GM23338 (cell line): ENCODE results near the gene IL36A. TPM values are rescaled to one million over a fixed set of nuclear protein-coding genes. Genes with fewer than 3 reads are reported as not detected.

Source experiments
- ATAC-seq: fragments of 200-7000 bp; cut with Tn5 transposase; 3 replicates; pipeline ENCODE4 v1.9.1; 2020
- DNase-seq: peaks from one replicate; pipeline ENCODE4 v3.0.0-alpha.2; 2015; ENCODE audit warnings: low spot score
- H2AFZ ChIP-seq: fragments of 200-600 bp; sonication (generic); 2 replicates; pipeline ENCODE4 v1.8.0; 2016; ENCODE audit warnings: antibody characterized with exemption, mild to moderate bottlenecking, moderate library complexity
- H3F3A ChIP-seq: fragments of 200-600 bp; sonication (generic); replicated peaks from 2 replicates; pipeline ENCODE4 v1.8.0; 2017; ENCODE audit warnings: antibody characterized with exemption, mixed run types, low read depth
- H3K27ac ChIP-seq: fragments of 200-600 bp; sonication (generic); 2 replicates; pipeline ENCODE4 v1.6.1; 2016; ENCODE audit warnings: low read depth
- H3K27me3 ChIP-seq: fragments of 200-600 bp; sonication (generic); 2 replicates; pipeline ENCODE4 v1.8.0; 2016; ENCODE audit warnings: mild to moderate bottlenecking, mixed run types, moderate library complexity; ENCODE audit not compliant: insufficient read depth
- H3K36me3 ChIP-seq: fragments of 200-600 bp; sonication (generic); 2 replicates; pipeline ENCODE4 v1.8.0; 2016; ENCODE audit warnings: mild to moderate bottlenecking; ENCODE audit not compliant: insufficient read depth
- H3K4me1 ChIP-seq: fragments of 200-600 bp; sonication (generic); 2 replicates; pipeline ENCODE4 v1.8.0; 2016; ENCODE audit warnings: mild to moderate bottlenecking, moderate library complexity; ENCODE audit not compliant: insufficient read depth
- H3K4me2 ChIP-seq: fragments of 200-600 bp; sonication (generic); 2 replicates; pipeline ENCODE4 v1.7.1; 2017; ENCODE audit warnings: mixed run types
- H3K4me3 ChIP-seq: fragments of 200-600 bp; sonication (generic); 2 replicates; pipeline ENCODE4 v1.6.1; 2016; ENCODE audit warnings: mixed run types
- H3K79me2 ChIP-seq: fragments of 200-600 bp; sonication (generic); replicated peaks from 2 replicates; pipeline ENCODE4 v1.8.0; 2017; ENCODE audit warnings: mild to moderate bottlenecking; ENCODE audit not compliant: insufficient read depth
- H3K9me2 ChIP-seq: fragments of 200-600 bp; sonication (generic); 2 replicates; pipeline ENCODE4 v1.8.0; 2017; ENCODE audit not compliant: insufficient read depth
- H4K20me1 ChIP-seq: fragments of 200-600 bp; sonication (generic); replicated peaks from 2 replicates; pipeline ENCODE4 v1.8.0; 2017; ENCODE audit warnings: mild to moderate bottlenecking; ENCODE audit not compliant: insufficient read depth
- H3K27ac Mint-ChIP-seq: 2 replicates; pipeline ENCODE4 v1.8.0; 2020; ENCODE audit warnings: inconsistent platforms, mild to moderate bottlenecking, moderate library complexity, mixed read lengths
- H3K27me3 Mint-ChIP-seq: 3 replicates; pipeline ENCODE4 v1.8.0; 2022; ENCODE audit warnings: low read depth, mild to moderate bottlenecking, moderate library complexity, mixed read lengths, inconsistent platforms; ENCODE audit not compliant: insufficient read depth, poor library complexity
- H3K36me3 Mint-ChIP-seq: 3 replicates; pipeline ENCODE4 v1.8.0; 2021; ENCODE audit warnings: low read depth, mild to moderate bottlenecking, inconsistent platforms, moderate library complexity, mixed read lengths
- H3K4me1 Mint-ChIP-seq: 3 replicates; pipeline ENCODE4 v1.8.0; 2020; ENCODE audit warnings: mild to moderate bottlenecking, inconsistent platforms, mixed read lengths
- H3K4me3 Mint-ChIP-seq: 3 replicates; pipeline ENCODE4 v1.8.0; 2021; ENCODE audit warnings: moderate library complexity, mild to moderate bottlenecking, inconsistent platforms, mixed read lengths
- H3K9me3 Mint-ChIP-seq: 3 replicates; pipeline ENCODE4 v1.8.0; 2020; ENCODE audit warnings: moderate library complexity, mild to moderate bottlenecking, inconsistent platforms, mixed read lengths
- CREB1 ChIP-seq: fragments of 250-450 bp; sonication (Bioruptor Pico); IDR thresholded peaks from 2 replicates; pipeline ENCODE4 v1.5.0; 2020; ENCODE audit warnings: low read depth, mild to moderate bottlenecking, moderate library complexity
- CTCF ChIP-seq, 2 experiments: fragments of 200-600 bp in 1 of 2; sonication (generic) in 1 of 2; conservative IDR thresholded peaks; 2 replicates each; pipeline versions ENCODE4 v1.5.1 to v1.6.1; 2016 to 2017; ENCODE audit warnings: antibody characterized with exemption in 2 of 2, low read depth in 2 of 2, mild to moderate bottlenecking in 2 of 2, moderate library complexity in 1 of 2
- ETS1 ChIP-seq: IDR thresholded peaks from 2 replicates; pipeline ENCODE4 v1.6.1; 2016; ENCODE audit warnings: antibody characterized with exemption
- EZH2 ChIP-seq: fragments of 200-600 bp; sonication (generic); IDR thresholded peaks from one replicate; pipeline ENCODE4 v1.8.0; 2017; ENCODE audit warnings: antibody characterized with exemption, mild to moderate bottlenecking, low read depth; ENCODE audit not compliant: unreplicated experiment
- EZH2phosphoT487 ChIP-seq: fragments of 200-600 bp; sonication (generic); IDR thresholded peaks from one replicate; pipeline ENCODE4 v1.8.1; 2018; ENCODE audit warnings: antibody characterized with exemption; ENCODE audit not compliant: unreplicated experiment
- JUNB ChIP-seq: IDR thresholded peaks from one replicate; pipeline ENCODE4 v1.6.1; 2016; ENCODE audit warnings: antibody characterized with exemption; ENCODE audit not compliant: unreplicated experiment
- NANOG ChIP-seq: IDR thresholded peaks from 2 replicates; pipeline ENCODE4 v1.6.1; 2016; ENCODE audit warnings: antibody characterized with exemption, borderline replicate concordance
- POLR2AphosphoS5 ChIP-seq: IDR thresholded peaks from 2 replicates; pipeline ENCODE4 v1.6.1; 2016; ENCODE audit warnings: antibody characterized with exemption, low read depth
- REST ChIP-seq: IDR thresholded peaks from one replicate; pipeline ENCODE4 v1.6.1; 2018; ENCODE audit warnings: antibody characterized with exemption; ENCODE audit not compliant: unreplicated experiment
- STAT1 ChIP-seq: IDR thresholded peaks from one replicate; pipeline ENCODE4 v1.6.1; 2016; ENCODE audit warnings: antibody characterized with exemption; ENCODE audit not compliant: unreplicated experiment
- ZNF114 ChIP-seq: fragments of 250-450 bp; sonication (Bioruptor Pico); IDR thresholded peaks from 2 replicates; pipeline ENCODE4 v1.5.0; 2020; ENCODE audit warnings: mild to moderate bottlenecking, moderate library complexity
- ZNF331 ChIP-seq: fragments of 250-450 bp; sonication (Bioruptor Pico); IDR thresholded peaks from 2 replicates; pipeline ENCODE4 v1.5.0; 2020; ENCODE audit warnings: low read depth, mild to moderate bottlenecking, moderate library complexity
- polyA plus RNA-seq: library from polyadenylated mRNA; unstranded; fragments of >200 nt; fragmentation: Nextera tagmentation; extraction: Ambion mirVana; gene quantifications from 2 replicates; pipeline ENCODE4 v1.2.1, GENCODE V29; 2016
- total RNA-seq: library from RNA; depleted of rRNA; stranded (reverse); fragments of >200 nt; shearing (Covaris generic); gene quantifications from 2 replicates; pipeline ENCODE4 v1.2.3, GENCODE V29; 2014

Gene IL36A
- total and polyA plus RNA-seq, 2 experiments from 2014 or later: not detected

GRCh38 chr2:113027691-113028090 lies 22.4 kb downstream of the IL36A start:
- DNase-seq (no peak), ATAC-seq (no peak)
- H3K4me2 ChIP-seq: no peak overlapping the region
- Mint-ChIP-seq H3K27me3 (peaks cover 5% of the 10 kb centered on the region), H3K9me3 (no peaks in the 10 kb centered on the region; the same call in 1 of the 3 replicates), H3K4me1 (peaks cover 13% of the 10 kb centered on the region; the same call in 2 of the 3 replicates), H3K36me3 (no peaks in the 10 kb centered on the region), H3K27ac (no peak overlapping the region), H3K4me3 (no peak overlapping the region)
- H3F3A ChIP-seq: no peaks in the 10 kb centered on the region
- H3K4me3 ChIP-seq: no peak overlapping the region
- H3K27me3 ChIP-seq: no peaks in the 10 kb centered on the region
- H3K4me1 ChIP-seq: peaks cover 5% of the 10 kb centered on the region; the same call in 1 of the 2 replicates
- H3K79me2 ChIP-seq: no peaks in the 10 kb centered on the region
- peaks cover 16% of the 10 kb centered on the region; the same call in 1 of the 2 replicates for H3K9me2 ChIP-seq
- peak overlapping the region; percentile 63; the same call in 1 of the 2 replicates for H2AFZ ChIP-seq
- no peak overlapping the region for H3K27ac ChIP-seq
- TF ChIP-seq ZNF331 (CRISPR knock-in tag): no peak
- no peak for TF ChIP-seq CTCF (conservative IDR thresholded peaks at IDR 0.05; ENCODE audit: low read depth in 2 of 2)
- TF ChIP-seq ETS1: no peak
- no peak for TF ChIP-seq ZNF114 (CRISPR knock-in tag)
- TF ChIP-seq CREB1 (CRISPR knock-in tag): no peak
- no peak for TF ChIP-seq STAT1
- no peak for TF ChIP-seq NANOG
- no peaks in the 10 kb centered on the region for H3K36me3 ChIP-seq
- H4K20me1 ChIP-seq: no peaks in the 10 kb centered on the region

- H3K27ac ChIP-seq: no peak overlapping the region
- H3K9me2 ChIP-seq: peaks cover 12% of the 10 kb centered on the region; the same call in 1 of the 2 replicates
- peak; percentile 73 for ATAC-seq
- peaks cover 5% of the 10 kb centered on the region; the same call in 1 of the 2 replicates for H3K4me1 ChIP-seq
- H3K36me3 ChIP-seq: no peaks in the 10 kb centered on the region
- Mint-ChIP-seq H3K4me1 (peaks cover 13% of the 10 kb centered on the region; the same call in 2 of the 3 replicates), H3K4me3 (no peak overlapping the region), H3K27me3 (peaks cover 5% of the 10 kb centered on the region), H3K27ac (no peak overlapping the region), H3K9me3 (no peaks in the 10 kb centered on the region; the same call in 1 of the 3 replicates), H3K36me3 (no peaks in the 10 kb centered on the region)
- no peaks in the 10 kb centered on the region for H3F3A ChIP-seq
- DNase-seq: peak; percentile 15
- no peaks in the 10 kb centered on the region for H3K27me3 ChIP-seq
- H4K20me1 ChIP-seq: no peaks in the 10 kb centered on the region
- peak overlapping the region; percentile 63; the same call in 1 of the 2 replicates for H2AFZ ChIP-seq
- no peak overlapping the region for H3K4me2 ChIP-seq
- H3K4me3 ChIP-seq: no peak overlapping the region
- no peaks in the 10 kb centered on the region for H3K79me2 ChIP-seq
- TF ChIP-seq EZH2 (no peak), ZNF114 (CRISPR knock-in tag) (no peak), CTCF (conservative IDR thresholded peaks at IDR 0.05; ENCODE audit: low read depth in 2 of 2) (no peak), REST (no peak), STAT1 (no peak), POLR2AphosphoS5 (no peak), JUNB (no peak), EZH2phosphoT487 (no peak), ETS1 (no peak), CREB1 (CRISPR knock-in tag) (no peak), NANOG (no peak), ZNF331 (CRISPR knock-in tag) (no peak)
These were observed 22.9 kb downstream of the IL36A start for GRCh38 chr2:113028112-113028511.
